IPS DF 6.9 (cell line): ENCODE measurements around the gene SEC14L5.

ENCODE experiments used
- DNase-seq: peaks from one replicate; pipeline ENCODE4 v3.0.0-alpha.2; 2013; ENCODE audit warnings: low read depth, low spot score
- H3K27ac ChIP-seq: one replicate; pipeline ENCODE4 v1.5.1; 2013; ENCODE audit warnings: low read length, control low read depth
- H3K27me3 ChIP-seq: 2 replicates; pipeline ENCODE4 v1.6.1; 2013; ENCODE audit warnings: mild to moderate bottlenecking, low read length; ENCODE audit not compliant: control insufficient read depth, insufficient read depth
- H3K36me3 ChIP-seq: 2 replicates; pipeline ENCODE4 v1.6.1; 2013; ENCODE audit warnings: low read length; ENCODE audit not compliant: control insufficient read depth, insufficient read depth
- H3K4me1 ChIP-seq: 2 replicates; pipeline ENCODE4 v1.6.1; 2013; ENCODE audit warnings: low read length; ENCODE audit not compliant: control insufficient read depth, insufficient read depth
- H3K4me3 ChIP-seq: 2 replicates; pipeline ENCODE4 v1.5.1; 2013; ENCODE audit warnings: mild to moderate bottlenecking, low read length
- H3K9me3 ChIP-seq: 2 replicates; pipeline ENCODE4 v1.6.1; 2013; ENCODE audit warnings: low read length, inconsistent platforms; ENCODE audit not compliant: control insufficient read depth, insufficient read depth
- WGBS: extraction: QIAGEN DNeasy Blood & Tissue Kit; methylation state at CpG from one replicate; pipeline ENCODE4 v1.1.7; 2013; ENCODE audit warnings: mixed read lengths, missing lambda C conversion rate; ENCODE audit not compliant: insufficient read length, insufficient coverage; 5-methylcytosine and 5-hydroxymethylcytosine counted together

SEC14L5 gene

GRCh38 chr16:4968879-4969483 is 10.9 kb downstream of the SEC14L5 start:
- WGBS = no CpG with 5 or more reads among the region's 13 CpGs
- no peak overlapping the region for H3K27ac ChIP-seq
- H3K4me3 ChIP-seq = no peak overlapping the region
- no peaks in the 10 kb centered on the region for H3K9me3 ChIP-seq
- peaks cover 5% of the 10 kb centered on the region; the same call in 1 of the 2 replicates for H3K4me1 ChIP-seq
- no peaks in the 10 kb centered on the region for H3K27me3 ChIP-seq
- DNase-seq = no peak
- H3K36me3 ChIP-seq = no peaks in the 10 kb centered on the region

GRCh38 chr16:4970010-4970409 is 11.9 kb downstream of the SEC14L5 start:
- Histone ChIP-seq H3K36me3 (no peaks in the 10 kb centered on the region), H3K4me3 (no peak overlapping the region), H3K27ac (no peak overlapping the region), H3K27me3 (no peaks in the 10 kb centered on the region), H3K9me3 (no peaks in the 10 kb centered on the region), H3K4me1 (peaks cover 5% of the 10 kb centered on the region; the same call in 1 of the 2 replicates)
- WGBS = no CpG with 5 or more reads among the region's 3 CpGs
- DNase-seq = no peak

- Histone ChIP-seq H3K9me3 (no peaks in the 10 kb centered on the region), H3K27ac (no peak overlapping the region), H3K36me3 (no peaks in the 10 kb centered on the region), H3K4me1 (peaks cover 5% of the 10 kb centered on the region; the same call in 1 of the 2 replicates), H3K4me3 (no peak overlapping the region), H3K27me3 (no peaks in the 10 kb centered on the region)
- no peak for DNase-seq
- WGBS = no CpG with 5 or more reads among the region's 8 CpGs
Observed at GRCh38 chr16:4972938-4973587, 14.9 kb downstream of the SEC14L5 start.

- Histone ChIP-seq H3K27me3 (no peaks in the 10 kb centered on the region), H3K9me3 (no peaks in the 10 kb centered on the region), H3K27ac (no peak overlapping the region), H3K36me3 (no peaks in the 10 kb centered on the region), H3K4me3 (no peak overlapping the region), H3K4me1 (no peaks in the 10 kb centered on the region)
- WGBS = no CpG with 5 or more reads among the region's 2 CpGs
- no peak for DNase-seq
Observed at GRCh38 chr16:4976079-4976478, 17.9 kb downstream of the SEC14L5 start.

GRCh38 chr16:4976611-4977145 is 18.5 kb downstream of the SEC14L5 start:
- no peak overlapping the region for H3K4me3 ChIP-seq
- H3K27ac ChIP-seq = no peak overlapping the region
- no peak for DNase-seq
- H3K4me1 ChIP-seq = no peaks in the 10 kb centered on the region
- no peaks in the 10 kb centered on the region for H3K9me3 ChIP-seq
- H3K27me3 ChIP-seq = no peaks in the 10 kb centered on the region
- no peaks in the 10 kb centered on the region for H3K36me3 ChIP-seq
- WGBS = no CpG with 5 or more reads among the region's 5 CpGs

- Histone ChIP-seq H3K4me3 (no peak overlapping the region), H3K9me3 (no peaks in the 10 kb centered on the region), H3K27ac (no peak overlapping the region), H3K4me1 (0 out of 2 replicates have a peak, but pooled peaks cover 2% of the 10 kb centered on the region), H3K36me3 (no peaks in the 10 kb centered on the region), H3K27me3 (no peaks in the 10 kb centered on the region)
- no peak for DNase-seq
- no CpG with 5 or more reads among the region's 7 CpGs for WGBS
Observed at GRCh38 chr16:4979164-4979563, 21.0 kb downstream of the SEC14L5 start.

- no peaks in the 10 kb centered on the region for H3K27me3 ChIP-seq
- no peaks in the 10 kb centered on the region for H3K36me3 ChIP-seq
- DNase-seq = no peak
- no peak overlapping the region for H3K4me3 ChIP-seq
- H3K27ac ChIP-seq = no peak overlapping the region
- 0 out of 2 replicates have a peak, but pooled peaks cover 2% of the 10 kb centered on the region for H3K4me1 ChIP-seq
- no peaks in the 10 kb centered on the region for H3K9me3 ChIP-seq
- no CpG with 5 or more reads among the region's 25 CpGs for WGBS
Observed at GRCh38 chr16:4979736-4980660, 21.9 kb downstream of the SEC14L5 start.

- Histone ChIP-seq H3K36me3 (no peaks in the 10 kb centered on the region), H3K4me1 (0 out of 2 replicates have a peak, but pooled peaks cover 2% of the 10 kb centered on the region), H3K4me3 (no peak overlapping the region), H3K9me3 (no peaks in the 10 kb centered on the region), H3K27me3 (no peaks in the 10 kb centered on the region), H3K27ac (no peak overlapping the region)
- WGBS = no CpG with 5 or more reads among the region's 10 CpGs
- DNase-seq = no peak
Observed at GRCh38 chr16:4980691-4981090, 22.6 kb downstream of the SEC14L5 start.

GRCh38 chr16:4981473-4981872 is 23.3 kb downstream of the SEC14L5 start:
- no peaks in the 10 kb centered on the region for H3K27me3 ChIP-seq
- H3K36me3 ChIP-seq = no peaks in the 10 kb centered on the region
- H3K4me1 ChIP-seq = 0 out of 2 replicates have a peak, but pooled peaks cover 2% of the 10 kb centered on the region
- H3K9me3 ChIP-seq = no peaks in the 10 kb centered on the region
- WGBS = no CpG with 5 or more reads among the region's 7 CpGs
- H3K27ac ChIP-seq = no peak overlapping the region
- no peak for DNase-seq
- H3K4me3 ChIP-seq = no peak overlapping the region
